GM18511 (cell line): ENCODE measurements around the gene CNOT2.
A peak's percentile ranks its signal among the peaks of the same experiment; 100 is the strongest.
"Not testable (repeated sequence)": the region's sequence is repeated elsewhere in the genome, so short reads cannot be mapped to it uniquely, and the experiment has no call there.

Experiments used
- ATAC-seq: cut with Tn5 transposase; IDR thresholded peaks from one replicate; pipeline ENCODE4 v1.9.1; 2021; ENCODE audit warnings: mild to moderate bottlenecking, moderate library complexity; ENCODE audit not compliant: unreplicated experiment

CNOT2 gene

DNA sequence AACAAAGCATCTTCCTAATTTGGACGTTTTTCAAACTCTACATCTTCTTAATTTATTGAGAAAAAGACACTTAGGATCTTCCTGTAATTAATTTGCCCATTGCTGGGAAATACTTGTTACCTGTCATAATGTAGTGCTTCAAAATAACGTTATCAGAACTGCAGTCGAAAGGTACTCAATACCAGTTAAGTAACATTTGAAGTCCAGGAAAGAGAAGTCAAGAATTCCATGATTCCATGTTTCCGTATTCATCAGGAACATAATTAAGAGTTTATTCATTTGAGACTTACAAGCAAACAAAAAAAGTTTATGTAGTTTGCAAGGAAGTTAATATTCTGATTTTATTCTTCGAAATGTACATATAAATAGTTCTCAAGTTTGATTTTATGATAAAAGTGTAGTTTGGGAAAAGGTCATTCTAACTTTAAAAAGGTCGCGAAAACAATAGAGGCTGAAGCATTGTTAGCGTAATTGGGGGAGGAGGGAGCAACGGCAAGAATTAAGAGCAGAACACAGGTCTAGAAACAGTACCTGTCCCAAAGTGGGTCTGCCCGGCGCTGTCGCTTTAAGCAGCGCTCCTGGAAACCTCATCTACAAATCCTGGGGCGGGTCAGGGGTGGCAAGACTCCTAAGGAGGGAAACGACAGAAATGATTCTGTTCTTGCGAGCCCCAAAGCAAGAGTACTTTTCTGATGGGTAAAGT lies 121.6 kb downstream of the CNOT2 start:
- ATAC-seq = no peak

DNA sequence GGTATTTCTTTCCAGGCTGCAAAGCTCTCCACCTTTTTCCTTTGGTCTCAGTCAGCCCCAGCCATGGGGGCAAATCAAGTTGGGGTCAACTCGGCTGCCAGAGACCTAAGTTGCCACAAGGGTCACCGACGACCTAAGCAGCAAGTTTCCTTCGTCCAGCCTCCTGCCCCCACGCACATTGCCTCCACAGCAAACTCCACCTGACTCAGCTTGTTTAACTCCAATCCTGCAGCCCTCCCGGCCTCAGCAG lies 122.1 kb downstream of the CNOT2 start:
- ATAC-seq = no peak

DNA sequence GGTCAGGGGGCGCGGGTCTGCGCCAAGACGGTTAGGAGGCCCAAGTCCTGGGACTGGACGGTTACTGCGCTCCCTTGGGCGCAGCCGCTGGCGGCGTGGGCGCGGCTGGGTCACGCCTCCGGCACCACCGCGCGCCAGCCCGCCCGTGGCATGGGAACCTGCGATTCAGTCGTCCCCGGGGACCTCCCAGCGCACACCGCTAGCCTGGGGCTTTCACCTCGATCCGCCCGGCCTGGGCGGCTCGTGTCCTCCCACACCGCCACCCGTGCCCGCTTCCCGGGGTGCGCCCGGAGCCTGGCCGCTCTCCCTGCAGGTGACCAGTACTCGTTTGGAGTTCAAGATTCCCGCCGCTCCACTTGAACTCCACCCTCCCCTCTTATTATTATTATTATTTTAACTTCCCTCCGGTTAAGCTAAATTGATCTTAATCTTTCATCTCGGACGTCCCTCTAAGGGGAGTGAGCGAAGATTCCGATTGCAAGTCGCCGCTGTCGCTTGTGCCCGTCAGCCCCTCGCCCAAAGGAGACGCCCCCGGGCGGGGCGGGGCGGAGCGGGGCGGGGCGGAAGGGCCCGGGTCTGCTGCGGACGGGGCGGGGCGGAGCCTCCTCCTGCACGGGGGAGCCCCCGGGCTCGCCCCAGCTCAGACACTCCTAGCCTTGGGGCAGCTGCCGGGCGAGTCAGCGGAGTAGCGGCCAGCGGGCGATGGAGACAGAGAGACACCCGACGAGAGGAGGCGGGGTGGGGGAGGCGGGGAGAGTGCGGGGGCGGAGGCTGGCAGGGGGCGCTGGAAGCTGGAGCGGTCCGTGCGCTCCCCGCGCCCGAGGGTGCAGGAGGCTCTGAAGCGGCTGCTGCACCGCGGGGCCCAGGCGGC lies 122.7 kb downstream of the CNOT2 start, which contains the start of gene KCNMB4:
TSS of gene KCNMB4 (plus strand) at position 643 of the 871 bp plus-strand sequence. CDS start 445 bp downstream, outside the sequence.
- peak; percentile 87 for ATAC-seq

DNA sequence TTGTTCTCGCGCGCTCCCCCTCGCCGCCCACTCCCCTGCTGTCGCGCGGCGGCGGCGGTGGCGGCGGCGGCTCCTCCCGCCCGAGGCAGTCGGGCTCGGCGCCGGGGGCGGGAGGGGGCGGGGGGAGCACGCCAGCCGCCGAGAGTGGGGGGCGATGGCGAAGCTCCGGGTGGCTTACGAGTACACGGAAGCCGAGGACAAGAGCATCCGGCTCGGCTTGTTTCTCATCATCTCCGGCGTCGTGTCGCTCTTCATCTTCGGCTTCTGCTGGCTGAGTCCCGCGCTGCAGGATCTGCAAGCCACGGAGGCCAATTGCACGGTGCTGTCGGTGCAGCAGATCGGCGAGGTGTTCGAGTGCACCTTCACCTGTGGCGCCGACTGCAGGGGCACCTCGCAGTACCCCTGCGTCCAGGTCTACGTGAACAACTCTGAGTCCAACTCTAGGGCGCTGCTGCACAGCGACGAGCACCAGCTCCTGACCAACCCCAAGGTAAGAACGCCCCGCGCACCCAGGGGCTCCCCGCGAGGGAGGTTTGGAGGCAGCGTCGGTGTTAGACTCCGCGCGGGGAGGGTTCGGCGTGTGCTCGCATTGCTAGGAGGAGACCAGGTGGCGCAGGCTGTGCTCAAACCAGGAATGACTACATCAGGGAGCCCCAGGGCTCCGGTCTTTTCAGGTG lies 123.5 kb downstream of the CNOT2 start:
- peak; percentile 47 for ATAC-seq

DNA sequence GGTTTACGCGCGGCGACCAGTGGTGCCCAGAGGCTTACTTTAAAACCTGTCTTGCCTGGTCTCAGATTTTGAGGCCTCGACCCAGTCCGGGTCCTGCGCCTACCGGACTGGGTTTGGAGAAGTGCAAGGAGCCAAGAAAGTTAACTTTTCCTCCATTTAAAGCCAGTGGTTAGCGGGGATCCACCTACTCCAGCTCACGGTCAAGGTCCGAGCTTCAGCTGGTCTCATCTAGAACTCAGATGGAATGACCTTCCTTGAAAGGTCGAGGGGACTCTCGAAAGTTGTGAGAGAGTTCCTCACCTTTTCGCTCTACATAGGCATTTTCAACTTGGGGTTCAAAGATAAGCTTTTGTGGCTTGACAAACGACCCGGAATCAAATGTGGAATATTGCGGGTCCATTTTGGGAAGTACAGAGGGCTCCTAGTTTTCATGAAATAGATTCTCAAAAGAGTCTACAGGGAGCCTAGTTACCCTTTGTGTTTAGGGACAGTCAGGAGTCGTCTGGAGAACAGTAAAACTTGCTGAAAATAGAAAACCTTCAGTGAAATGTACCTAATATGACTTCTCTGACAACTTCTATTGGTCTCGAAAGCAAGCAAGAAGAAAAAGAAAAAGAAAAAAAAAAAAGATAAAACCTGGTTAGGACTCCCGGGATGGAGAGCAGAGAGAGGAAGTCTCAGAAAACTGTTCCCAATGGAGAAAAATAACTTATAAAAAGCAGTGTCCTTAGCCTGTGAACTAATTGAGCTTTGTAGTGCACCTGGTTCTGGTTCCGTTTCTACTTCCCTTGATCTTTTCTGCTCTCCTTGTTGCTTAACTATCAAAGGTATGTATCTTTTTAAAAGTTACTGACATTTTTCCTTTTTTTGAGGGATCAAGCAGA lies 124.3 kb downstream of the CNOT2 start:
- no peak for ATAC-seq

DNA sequence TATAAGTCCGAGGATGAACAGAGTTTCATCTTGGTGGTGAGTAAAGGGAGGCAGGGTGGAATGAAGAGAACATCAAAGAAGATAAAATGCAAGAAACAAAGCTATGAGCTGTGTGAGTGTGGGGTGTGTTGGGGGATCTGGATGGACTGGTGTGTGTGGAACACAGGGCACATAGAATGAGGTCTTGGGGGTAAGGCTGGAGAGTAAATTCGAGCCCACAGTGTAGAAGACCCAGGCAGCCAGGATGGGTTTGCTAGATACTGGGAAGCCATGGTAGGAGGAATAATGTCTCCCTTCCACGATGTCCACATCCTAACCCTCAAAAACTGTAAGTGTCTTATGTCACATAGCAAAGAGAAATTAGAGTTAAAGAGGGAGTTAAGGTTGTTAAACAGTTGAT lies 129.6 kb downstream of the CNOT2 start:
- no peak for ATAC-seq

DNA sequence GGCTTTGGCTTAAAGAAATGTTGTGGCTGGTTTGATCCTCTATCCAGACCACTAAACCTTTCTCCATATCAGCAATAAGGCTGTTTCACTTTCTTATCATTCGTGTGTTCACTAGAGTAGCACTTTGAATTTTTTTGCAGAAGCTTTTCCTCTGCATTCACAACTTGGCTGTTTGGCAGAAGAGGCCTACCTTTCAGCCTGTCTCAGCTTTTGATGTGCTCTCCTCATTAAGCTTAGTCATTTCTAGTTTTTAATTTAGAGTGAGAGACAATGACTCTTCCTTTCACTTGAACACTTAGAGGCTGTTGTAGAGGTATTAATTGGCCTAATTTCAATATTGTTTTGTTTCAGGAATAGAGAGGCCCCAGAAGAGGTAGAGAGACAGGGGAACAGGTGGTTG lies 136.6 kb downstream of the CNOT2 start:
- no peak for ATAC-seq

DNA sequence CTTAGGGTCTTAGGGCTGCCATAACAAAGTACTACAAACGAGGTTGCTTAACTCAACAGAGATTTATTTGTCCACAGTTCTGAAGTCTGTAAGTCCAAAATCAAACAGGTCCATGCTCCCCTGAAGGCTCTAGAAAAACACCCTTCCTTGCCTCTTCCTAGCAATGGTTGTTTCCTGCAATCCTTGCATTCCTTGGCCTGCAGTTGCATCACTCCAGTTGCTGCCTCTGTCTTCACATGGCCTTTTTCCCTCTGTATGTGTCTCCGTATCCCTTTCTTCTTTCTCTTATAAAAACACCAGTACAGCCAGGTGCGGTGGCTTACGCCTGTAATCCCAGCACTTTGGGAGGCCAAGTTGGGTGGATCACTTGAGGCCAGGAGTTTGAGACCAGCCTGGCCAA lies 140.3 kb downstream of the CNOT2 start:
- ATAC-seq = no peak

DNA sequence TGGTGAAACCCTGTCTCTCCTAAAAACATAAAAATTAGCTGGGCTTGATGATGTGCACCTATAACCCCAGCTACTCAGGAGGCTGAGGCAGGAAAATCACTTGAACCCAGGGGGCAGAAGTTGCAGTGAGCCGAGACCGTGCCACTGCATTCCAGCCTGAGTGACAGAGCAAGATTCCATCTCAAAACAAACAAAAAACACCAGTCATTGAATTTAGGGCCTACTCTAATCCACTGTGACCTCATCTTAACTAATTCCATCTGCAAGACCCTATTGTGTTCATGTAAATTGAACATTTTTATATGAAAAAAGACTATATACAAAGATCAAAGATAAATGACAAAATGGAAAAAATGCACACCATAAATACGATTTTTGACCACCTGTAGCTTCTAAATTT lies 140.7 kb downstream of the CNOT2 start:
- ATAC-seq = no peak

DNA sequence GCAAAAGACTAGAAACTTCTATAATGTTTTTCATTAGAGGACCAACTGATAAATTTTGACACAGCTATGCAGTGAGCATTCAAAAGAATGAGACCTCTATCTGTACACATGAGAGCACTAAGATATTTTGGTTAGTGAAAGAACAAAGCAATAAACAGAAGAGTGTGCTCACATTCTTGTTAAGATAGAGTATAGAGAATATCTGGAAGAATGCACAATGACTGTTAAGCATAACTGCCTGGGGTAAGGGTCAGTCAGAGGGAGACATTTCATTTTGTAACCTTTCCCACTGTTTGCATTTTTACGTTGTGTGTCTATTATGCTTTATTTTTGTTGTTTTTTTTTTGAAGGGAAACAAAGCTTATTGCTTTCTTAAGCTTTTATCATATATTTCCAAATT lies 143.5 kb downstream of the CNOT2 start:
- no peak for ATAC-seq

DNA sequence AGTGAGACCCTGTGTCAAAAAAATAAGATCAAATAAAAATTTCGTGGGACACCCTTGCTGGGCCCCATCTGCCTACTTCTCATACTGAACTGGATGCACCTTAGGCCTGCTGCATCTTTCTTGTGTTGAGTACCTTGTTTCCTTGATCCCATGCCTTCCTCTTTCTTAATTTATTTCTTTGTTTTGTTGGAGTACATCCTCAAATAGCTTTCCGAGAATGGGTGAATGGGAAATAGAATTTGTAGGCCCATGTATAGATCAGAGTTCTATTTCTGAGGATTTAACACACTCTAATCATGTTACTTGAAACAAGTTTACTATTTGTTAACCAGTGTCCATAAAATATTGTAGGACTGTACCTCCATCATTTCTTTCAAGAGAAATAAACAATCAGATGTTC lies 146.4 kb downstream of the CNOT2 start:
- ATAC-seq = no peak

DNA sequence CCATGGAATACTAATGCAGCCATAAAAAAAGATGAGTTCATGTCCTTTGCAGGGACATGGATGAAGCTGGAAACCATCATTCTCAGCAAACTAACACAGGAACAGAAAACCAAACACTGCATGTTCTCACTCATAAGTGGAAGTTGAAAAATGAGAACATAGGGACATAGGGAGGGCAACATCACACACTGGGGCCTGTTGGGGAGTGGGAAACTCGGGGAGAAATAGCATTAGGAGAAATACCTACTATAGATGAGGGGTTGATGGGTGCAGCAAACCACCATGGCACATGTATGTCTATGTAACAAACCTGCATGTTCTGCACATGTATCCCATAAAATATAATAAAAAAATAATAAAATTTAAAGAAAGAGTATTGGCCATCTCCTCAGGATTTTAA lies 149.4 kb downstream of the CNOT2 start:
- not testable (repeated sequence) for ATAC-seq

DNA sequence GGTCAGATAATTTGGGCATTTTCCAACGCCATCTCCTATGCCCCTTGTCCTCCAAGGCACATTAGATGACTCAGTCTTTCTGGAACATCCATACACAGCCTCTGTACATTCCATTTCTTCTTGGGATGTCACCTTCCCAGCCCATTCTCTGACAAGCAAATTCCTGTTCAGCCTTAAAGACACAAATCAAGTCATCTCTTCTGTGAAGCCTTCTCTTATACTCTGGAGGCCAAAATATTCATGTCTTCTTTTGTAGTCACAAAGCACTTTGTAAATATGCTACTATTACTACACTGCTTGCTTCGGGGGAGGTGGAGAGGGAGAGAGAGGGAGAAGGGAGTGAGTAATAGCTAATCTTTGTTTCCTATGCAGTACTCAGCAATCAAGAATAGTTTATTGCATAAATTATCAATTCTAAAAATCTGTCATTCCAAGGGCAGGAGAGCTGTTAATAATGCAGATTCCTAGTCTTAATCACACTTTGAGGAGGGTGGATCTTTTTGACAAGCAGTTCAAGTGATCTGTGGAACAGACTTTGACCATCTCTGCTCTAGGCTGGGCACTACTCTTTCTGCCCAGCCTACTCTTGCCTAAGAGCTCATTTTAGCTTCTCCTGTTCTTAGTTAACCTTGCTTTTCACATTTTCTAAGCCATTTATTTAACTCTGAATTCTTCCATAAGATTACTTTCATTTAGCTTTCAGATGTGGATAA lies 150.7 kb downstream of the CNOT2 start:
- no peak for ATAC-seq

DNA sequence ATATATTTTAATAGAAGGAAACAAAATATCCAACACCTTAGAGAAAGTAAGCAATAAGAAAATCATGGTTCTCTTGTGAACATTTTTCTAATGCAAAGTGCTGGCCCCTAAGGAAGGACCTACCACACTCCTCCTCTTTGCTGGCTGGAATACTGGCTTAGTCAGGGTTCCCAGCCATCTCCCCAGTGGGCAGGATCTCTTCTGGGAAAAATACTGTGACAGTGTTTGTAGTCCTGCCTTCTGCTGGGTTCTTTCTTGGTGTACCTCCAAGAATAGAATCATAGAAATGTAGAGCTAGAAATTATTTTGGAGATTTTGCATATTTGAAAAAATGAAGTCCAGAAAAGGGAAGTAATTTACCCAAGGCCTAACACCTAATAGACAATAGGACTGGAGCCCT lies 154.8 kb downstream of the CNOT2 start:
- ATAC-seq = no peak

DNA sequence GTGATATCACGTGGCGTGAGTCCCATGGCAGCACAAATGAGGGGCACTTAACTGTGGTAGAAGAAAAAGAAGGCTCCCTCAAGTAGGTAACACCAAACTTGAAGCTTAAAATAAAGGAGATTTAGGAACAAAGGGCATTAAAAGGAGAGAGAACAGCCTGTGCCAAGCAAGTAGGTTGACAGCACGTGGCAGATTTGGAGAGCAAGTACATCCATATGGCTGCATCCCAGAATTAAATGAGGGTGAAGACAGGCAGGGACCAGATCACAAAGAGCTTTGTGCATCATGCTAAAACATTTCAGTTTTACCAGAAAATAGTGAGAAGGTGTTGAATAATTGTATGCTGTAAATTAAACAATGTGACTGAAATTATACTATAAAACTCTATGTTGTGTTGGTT lies 155.6 kb downstream of the CNOT2 start:
- ATAC-seq = no peak

DNA sequence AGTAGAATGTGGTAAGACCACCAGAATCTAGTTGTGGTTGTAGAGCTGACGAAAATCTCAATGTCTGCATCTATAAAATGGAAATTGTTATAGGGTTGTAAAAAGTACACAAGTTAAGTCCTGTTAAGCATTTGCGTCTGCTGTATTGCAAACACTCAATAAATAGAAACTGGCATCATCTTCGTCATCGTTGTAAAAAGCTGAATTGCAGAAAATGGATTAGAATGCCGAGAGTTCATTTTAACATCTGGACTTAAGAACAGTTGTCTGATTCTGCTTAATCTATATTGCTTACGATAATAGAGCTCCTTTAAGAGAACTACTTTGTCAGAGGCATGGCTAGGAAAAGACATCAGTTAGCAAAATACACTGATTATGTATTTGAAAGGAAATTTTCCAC lies 156.1 kb downstream of the CNOT2 start:
- no peak for ATAC-seq

DNA sequence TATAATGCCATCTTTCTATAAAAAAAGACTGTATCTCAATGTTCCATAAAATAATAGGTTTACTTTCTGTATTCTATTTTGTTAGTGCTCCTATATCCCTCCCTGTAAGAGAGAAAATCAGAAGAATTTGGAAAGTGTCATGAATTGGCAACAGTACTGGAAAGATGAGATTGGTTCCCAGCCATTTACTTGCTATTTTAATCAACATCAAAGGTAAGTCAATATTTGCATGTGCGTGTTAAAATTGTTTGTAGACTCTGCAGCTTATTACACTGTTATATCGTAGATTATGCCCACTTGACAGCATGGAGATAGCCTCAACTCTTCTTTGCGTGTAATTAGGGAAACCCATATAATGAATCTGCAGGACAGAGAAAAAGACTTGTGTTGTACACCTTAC lies 156.9 kb downstream of the CNOT2 start:
- ATAC-seq = no peak

DNA sequence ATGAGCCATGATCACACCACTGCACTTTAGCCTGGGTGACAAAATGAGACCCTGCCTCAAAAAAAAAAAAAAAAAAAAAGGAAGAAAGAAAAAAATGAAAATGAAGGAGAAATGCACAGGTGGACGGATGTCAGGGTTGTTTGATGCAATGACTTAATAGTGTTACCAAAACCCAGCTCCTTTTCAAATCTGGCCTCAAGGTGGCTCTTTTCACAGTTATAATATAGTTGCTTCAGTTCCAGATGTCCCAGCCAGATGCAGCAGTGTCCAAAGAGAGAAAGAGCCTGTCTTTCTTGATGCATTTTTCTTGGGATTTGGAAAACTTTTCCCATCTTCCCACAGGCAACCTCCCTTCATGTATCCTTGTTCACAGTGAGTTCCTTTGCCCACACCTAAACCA lies 159.4 kb downstream of the CNOT2 start:
- ATAC-seq = no peak

DNA sequence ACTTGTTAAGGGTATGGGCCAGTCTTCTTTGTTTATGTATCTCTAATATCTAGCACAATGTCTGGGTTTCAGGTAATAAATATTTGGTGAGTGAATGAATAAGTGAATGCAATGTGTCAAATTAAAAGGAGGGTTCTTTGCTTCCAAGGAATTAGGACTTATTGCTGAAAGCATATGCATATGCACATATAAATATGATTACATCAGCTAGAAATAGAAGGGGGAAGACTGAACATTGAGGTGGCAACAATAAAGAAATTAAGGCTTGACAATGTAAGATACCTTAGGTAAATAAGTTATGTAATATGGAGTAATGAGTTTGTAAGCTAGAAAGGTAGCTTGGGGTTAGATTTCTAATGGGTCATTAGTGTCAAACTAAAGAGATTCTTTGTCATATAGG lies 160.6 kb downstream of the CNOT2 start:
- no peak for ATAC-seq
